Immature natural killer cell (primary cell): ENCODE measurements around the gene SLC17A7. TPM values are rescaled to one million over a fixed set of nuclear protein-coding genes. Genes with fewer than 3 reads are reported as not detected.

Source experiments
- DNase-seq, 3 donors: peaks; one replicate each; pipeline ENCODE4 v3.0.0; 2022; ENCODE audit warnings: mixed read lengths in 1 of 3
- H3K27ac Mint-ChIP-seq, 6 donors: one replicate each; pipeline ENCODE4 v1.8.0; 2020; ENCODE audit warnings: mixed read lengths in 6 of 6, mild to moderate bottlenecking in 5 of 6, inconsistent platforms in 4 of 6, moderate library complexity in 3 of 6
- H3K27me3 Mint-ChIP-seq, 3 donors: one replicate each; pipeline ENCODE4 v1.8.0; 2020 to 2021; ENCODE audit warnings: low read depth in 3 of 3, mild to moderate bottlenecking in 3 of 3, mixed read lengths in 3 of 3, moderate library complexity in 3 of 3, inconsistent platforms in 1 of 3
- H3K36me3 Mint-ChIP-seq, 3 donors: one replicate each; pipeline ENCODE4 v1.8.0; 2020; ENCODE audit warnings: mixed read lengths in 3 of 3, inconsistent platforms in 2 of 3, mild to moderate bottlenecking in 2 of 3
- H3K4me1 Mint-ChIP-seq, 2 donors: one replicate each; pipeline ENCODE4 v1.8.0; 2020; ENCODE audit warnings: inconsistent platforms in 2 of 2, mild to moderate bottlenecking in 2 of 2, mixed read lengths in 2 of 2, moderate library complexity in 1 of 2
- H3K4me3 Mint-ChIP-seq, 5 donors: one replicate each; pipeline ENCODE4 v1.8.0; 2020; ENCODE audit warnings: mild to moderate bottlenecking in 5 of 5, mixed read lengths in 5 of 5, inconsistent platforms in 3 of 5, moderate library complexity in 3 of 5
- H3K9me3 Mint-ChIP-seq, 6 donors: one replicate each; pipeline ENCODE4 v1.8.0; 2020; ENCODE audit warnings: mild to moderate bottlenecking in 6 of 6, mixed read lengths in 6 of 6, inconsistent platforms in 4 of 6, moderate library complexity in 3 of 6
- polyA plus RNA-seq, 3 donors: library from polyadenylated mRNA; unstranded; fragments of 300-500 nt; fragmentation: Illumina TruSeq; gene quantifications; one replicate each; pipeline ENCODE4 v1.2.3, GENCODE V29; 2021

The SLC17A7 gene
- polyA plus RNA-seq, result not detected

GRCh38 chr19:49441210-49441959 lies at the start of gene SLC17A7:
TSS of gene SLC17A7 (minus strand) at chr19:49441527. CDS start at chr19:49441379, 148 bp downstream.
- DNase-seq, result no peak
- H3K4me3 Mint-ChIP-seq, result peak within 1 kb of the TSS; percentile 79 to 85 (median 84)

GRCh38 chr19:49490287-49491029 lies 49.1 kb upstream of the SLC17A7 start:
- no peaks in the 10 kb centered on the region for H3K9me3 Mint-ChIP-seq
- H3K36me3 Mint-ChIP-seq, result peaks cover 13 to 45% (median 20%) of the 10 kb centered on the region in 3 donors
- no peak for DNase-seq
- H3K27me3 Mint-ChIP-seq, result peaks cover 26 to 48% (median 42%) of the 10 kb centered on the region in 3 donors
- peaks cover 54 to 55% of the 10 kb centered on the region in 2 donors for H3K4me1 Mint-ChIP-seq
- peak overlapping the region in 3 of 5 donors; percentile 21 to 94 (median 24) for H3K4me3 Mint-ChIP-seq
- peak overlapping the region in 4 of 6 donors; percentile 22 to 92 (median 43) for H3K27ac Mint-ChIP-seq

More at GRCh38 chr19:49441210-49441959, at the start of gene SLC17A7:
- H3K9me3 Mint-ChIP-seq, result peaks cover 0 to 3% (median 0%) of the 10 kb centered on the region in 6 donors
- peaks cover 32 to 40% (median 32%) of the 10 kb centered on the region in 3 donors for H3K27me3 Mint-ChIP-seq
- H3K27ac Mint-ChIP-seq, result peak within 1 kb of the TSS in 4 of 6 donors; percentile 23 to 88 (median 66)
- peaks cover 32 to 35% of the 10 kb centered on the region in 2 donors for H3K4me1 Mint-ChIP-seq
- peaks cover 0 to 5% (median 3%) of the 10 kb centered on the region in 3 donors for H3K36me3 Mint-ChIP-seq

- DNase-seq, result no peak
- peaks cover 53 to 55% of the 10 kb centered on the region in 2 donors for H3K4me1 Mint-ChIP-seq
- peak overlapping the region in 5 of 6 donors; percentile 31 to 97 (median 93) for H3K27ac Mint-ChIP-seq
- peaks cover 13 to 45% (median 20%) of the 10 kb centered on the region in 3 donors for H3K36me3 Mint-ChIP-seq
- H3K9me3 Mint-ChIP-seq, result no peaks in the 10 kb centered on the region
- H3K27me3 Mint-ChIP-seq, result peaks cover 26 to 47% (median 40%) of the 10 kb centered on the region in 3 donors
- H3K4me3 Mint-ChIP-seq, result peak overlapping the region; percentile 92 to 98 (median 96)
Observed at GRCh38 chr19:49489601-49490167, 48.4 kb upstream of the SLC17A7 start.

GRCh38 chr19:49488863-49489537 lies 47.7 kb upstream of the SLC17A7 start:
- peaks cover 13 to 45% (median 20%) of the 10 kb centered on the region in 3 donors for H3K36me3 Mint-ChIP-seq
- peak overlapping the region; percentile 92 to 97 (median 96) for H3K27ac Mint-ChIP-seq
- no peak for DNase-seq
- no peaks in the 10 kb centered on the region for H3K9me3 Mint-ChIP-seq
- H3K4me1 Mint-ChIP-seq, result peaks cover 53 to 55% of the 10 kb centered on the region in 2 donors
- H3K4me3 Mint-ChIP-seq, result peak overlapping the region; percentile 92 to 98 (median 96)
- H3K27me3 Mint-ChIP-seq, result peaks cover 26 to 47% (median 40%) of the 10 kb centered on the region in 3 donors

GRCh38 chr19:49488046-49488862 lies 46.9 kb upstream of the SLC17A7 start:
- Mint-ChIP-seq H3K9me3 (no peaks in the 10 kb centered on the region), H3K4me1 (peaks cover 49 to 52% of the 10 kb centered on the region in 2 donors), H3K27me3 (peaks cover 22 to 40% (median 36%) of the 10 kb centered on the region in 3 donors), H3K4me3 (peak overlapping the region; percentile 92 to 98 (median 96)), H3K27ac (peak overlapping the region; percentile 92 to 97 (median 96)), H3K36me3 (peaks cover 13 to 47% (median 20%) of the 10 kb centered on the region in 3 donors)
- no peak for DNase-seq

GRCh38 chr19:49487277-49488045 lies 46.1 kb upstream of the SLC17A7 start, which contains the start of gene RPL13A:
TSS of gene RPL13A (plus strand) at chr19:49487608. CDS start at chr19:49487630, 22 bp downstream.
- peaks cover 7 to 41% (median 13%) of the 10 kb centered on the region in 3 donors for H3K36me3 Mint-ChIP-seq

GRCh38 chr19:49486710-49487276 lies 45.5 kb upstream of the SLC17A7 start:
- DNase-seq, result no peak
- H3K4me3 Mint-ChIP-seq, result peak overlapping the region; percentile 92 to 98 (median 96)
- H3K27ac Mint-ChIP-seq, result peak overlapping the region; percentile 92 to 97 (median 96)
- no peaks in the 10 kb centered on the region for H3K9me3 Mint-ChIP-seq
- H3K27me3 Mint-ChIP-seq, result peaks cover 17 to 30% (median 23%) of the 10 kb centered on the region in 3 donors
- peaks cover 37 to 40% of the 10 kb centered on the region in 2 donors for H3K4me1 Mint-ChIP-seq
- H3K36me3 Mint-ChIP-seq, result peaks cover 4 to 34% (median 6%) of the 10 kb centered on the region in 3 donors

More at GRCh38 chr19:49487277-49488045, 46.1 kb upstream of the SLC17A7 start, which contains the start of gene RPL13A:
- peak; percentile 100 for DNase-seq
- H3K4me3 Mint-ChIP-seq, result peak within 1 kb of the TSS; percentile 92 to 98 (median 96)
- peak within 1 kb of the TSS; percentile 92 to 97 (median 96) for H3K27ac Mint-ChIP-seq
- peaks cover 41 to 44% of the 10 kb centered on the region in 2 donors for H3K4me1 Mint-ChIP-seq
- peaks cover 17 to 33% (median 28%) of the 10 kb centered on the region in 3 donors for H3K27me3 Mint-ChIP-seq
- no peaks in the 10 kb centered on the region for H3K9me3 Mint-ChIP-seq

GRCh38 chr19:49486232-49486631 lies 44.9 kb upstream of the SLC17A7 start:
- DNase-seq, result no peak
- Mint-ChIP-seq H3K27ac (peak overlapping the region in 5 of 6 donors; percentile 26 to 77 (median 57)), H3K4me1 (peaks cover 34 to 40% of the 10 kb centered on the region in 2 donors), H3K4me3 (peak overlapping the region in 1 of 5 donors; percentile 33), H3K27me3 (peaks cover 17 to 30% (median 22%) of the 10 kb centered on the region in 3 donors), H3K36me3 (peaks cover 4 to 30% (median 5%) of the 10 kb centered on the region in 3 donors), H3K9me3 (no peaks in the 10 kb centered on the region)

- Mint-ChIP-seq H3K36me3 (peaks cover 0 to 5% (median 0%) of the 10 kb centered on the region in 3 donors), H3K27ac (peak overlapping the region in 2 of 6 donors; percentile 49 to 64), H3K4me1 (peaks cover 5 to 7% of the 10 kb centered on the region in 2 donors), H3K27me3 (peaks cover 0 to 2% (median 2%) of the 10 kb centered on the region in 3 donors), H3K9me3 (no peaks in the 10 kb centered on the region), H3K4me3 (no peak overlapping the region)
- no peak for DNase-seq
Observed at GRCh38 chr19:49481020-49481683, 39.8 kb upstream of the SLC17A7 start.

GRCh38 chr19:49479975-49480628 lies 38.8 kb upstream of the SLC17A7 start:
- Mint-ChIP-seq H3K9me3 (no peaks in the 10 kb centered on the region), H3K36me3 (peaks cover 0 to 5% (median 0%) of the 10 kb centered on the region in 3 donors), H3K4me3 (no peak overlapping the region), H3K4me1 (peaks cover 15% of the 10 kb centered on the region in 2 donors), H3K27me3 (peaks cover 2% of the 10 kb centered on the region in 3 donors), H3K27ac (no peak overlapping the region)
- no peak for DNase-seq
